Measurements from ENCODE around the gene FBXW2.
A peak's percentile ranks its signal among the peaks of the same experiment; 100 is the strongest.

The FBXW2 gene

GRCh38 chr9:120773256-120773655 lies 20.0 kb downstream of the FBXW2 start:
- Mint-ChIP-seq H3K4me1 (ENCODE audit: low read depth in 2 of 2) (peaks cover 1 to 5% of the 10 kb centered on the region in 2 donors), H3K36me3 (ENCODE audit: insufficient read depth) (peaks cover 65% of the 10 kb centered on the region), H3K27ac (no peak overlapping the region), H3K9me3 (no peaks in the 10 kb centered on the region), H3K27me3 (no peaks in the 10 kb centered on the region), H3K4me3 (no peak overlapping the region)
- ATAC-seq (replicated peaks) (no peak), DNase-seq (no peak)

GRCh38 chr9:120770931-120771330 lies 22.3 kb downstream of the FBXW2 start:
- H3K36me3 Mint-ChIP-seq (ENCODE audit: insufficient read depth): peaks cover 55% of the 10 kb centered on the region
- no peaks in the 10 kb centered on the region for H3K9me3 Mint-ChIP-seq
- H3K27me3 Mint-ChIP-seq: no peaks in the 10 kb centered on the region
- peaks cover 1 to 3% of the 10 kb centered on the region in 2 donors for H3K4me1 Mint-ChIP-seq (ENCODE audit: low read depth in 2 of 2)
- DNase-seq (no peak), ATAC-seq (replicated peaks) (no peak)
- H3K4me3 Mint-ChIP-seq: no peak overlapping the region
- no peak overlapping the region for H3K27ac Mint-ChIP-seq

GRCh38 chr9:120768886-120769285 lies 24.3 kb downstream of the FBXW2 start:
- peak overlapping the region in 1 of 2 donors; percentile 20 for H3K27ac Mint-ChIP-seq
- no peak for ATAC-seq (replicated peaks)
- DNase-seq: no peak
- H3K27me3 Mint-ChIP-seq: no peaks in the 10 kb centered on the region
- H3K4me3 Mint-ChIP-seq: no peak overlapping the region
- peaks cover 56% of the 10 kb centered on the region for H3K36me3 Mint-ChIP-seq (ENCODE audit: insufficient read depth)
- no peaks in the 10 kb centered on the region for H3K9me3 Mint-ChIP-seq
- peaks cover 1 to 4% of the 10 kb centered on the region in 2 donors for H3K4me1 Mint-ChIP-seq (ENCODE audit: low read depth in 2 of 2)

GRCh38 chr9:120768247-120768646 lies 25.0 kb downstream of the FBXW2 start:
- DNase-seq (no peak), ATAC-seq (replicated peaks) (no peak)
- H3K36me3 Mint-ChIP-seq (ENCODE audit: insufficient read depth): peaks cover 58% of the 10 kb centered on the region
- H3K4me3 Mint-ChIP-seq: no peak overlapping the region
- no peaks in the 10 kb centered on the region for H3K27me3 Mint-ChIP-seq
- H3K4me1 Mint-ChIP-seq (ENCODE audit: low read depth in 2 of 2): peaks cover 1 to 4% of the 10 kb centered on the region in 2 donors
- peak overlapping the region; percentile 3 to 70 for H3K27ac Mint-ChIP-seq
- H3K9me3 Mint-ChIP-seq: no peaks in the 10 kb centered on the region

GRCh38 chr9:120767451-120767850 lies 25.8 kb downstream of the FBXW2 start:
- H3K4me1 Mint-ChIP-seq (ENCODE audit: low read depth in 2 of 2): peaks cover 0 to 4% of the 10 kb centered on the region in 2 donors
- no peaks in the 10 kb centered on the region for H3K27me3 Mint-ChIP-seq
- DNase-seq (no peak), ATAC-seq (replicated peaks) (no peak)
- H3K9me3 Mint-ChIP-seq: no peaks in the 10 kb centered on the region
- peaks cover 52% of the 10 kb centered on the region for H3K36me3 Mint-ChIP-seq (ENCODE audit: insufficient read depth)
- H3K27ac Mint-ChIP-seq: peak overlapping the region in 1 of 2 donors; percentile 64
- no peak overlapping the region for H3K4me3 Mint-ChIP-seq

- Mint-ChIP-seq H3K4me1 (ENCODE audit: low read depth in 2 of 2) (peaks cover 0 to 4% of the 10 kb centered on the region in 2 donors), H3K36me3 (ENCODE audit: insufficient read depth) (peaks cover 54% of the 10 kb centered on the region), H3K27ac (peak overlapping the region in 1 of 2 donors; percentile 36), H3K27me3 (no peaks in the 10 kb centered on the region), H3K4me3 (no peak overlapping the region), H3K9me3 (no peaks in the 10 kb centered on the region)
- ATAC-seq (replicated peaks) (no peak), DNase-seq (no peak)
These were observed 27.2 kb downstream of the FBXW2 start for GRCh38 chr9:120765910-120766425.

GRCh38 chr9:120764476-120764875 lies 28.7 kb downstream of the FBXW2 start:
- peaks cover 0 to 4% of the 10 kb centered on the region in 2 donors for H3K4me1 Mint-ChIP-seq (ENCODE audit: low read depth in 2 of 2)
- no peaks in the 10 kb centered on the region for H3K27me3 Mint-ChIP-seq
- H3K9me3 Mint-ChIP-seq: no peaks in the 10 kb centered on the region
- no peak overlapping the region for H3K4me3 Mint-ChIP-seq
- DNase-seq: no peak
- H3K36me3 Mint-ChIP-seq (ENCODE audit: insufficient read depth): peaks cover 53% of the 10 kb centered on the region
- ATAC-seq (replicated peaks): no peak
- H3K27ac Mint-ChIP-seq: no peak overlapping the region

GRCh38 chr9:120761006-120761405 lies 32.2 kb downstream of the FBXW2 start:
- Mint-ChIP-seq H3K4me1 (ENCODE audit: low read depth in 2 of 2) (peaks cover 0 to 3% of the 10 kb centered on the region in 2 donors), H3K9me3 (no peaks in the 10 kb centered on the region), H3K27me3 (no peaks in the 10 kb centered on the region), H3K36me3 (ENCODE audit: insufficient read depth) (peaks cover 42% of the 10 kb centered on the region), H3K4me3 (no peak overlapping the region), H3K27ac (peak overlapping the region in 1 of 2 donors; percentile 9)
- DNase-seq (no peak), ATAC-seq (replicated peaks) (no peak)

- DNase-seq (no peak), ATAC-seq (replicated peaks) (no peak)
- no peaks in the 10 kb centered on the region for H3K4me1 Mint-ChIP-seq (ENCODE audit: low read depth in 2 of 2)
- H3K9me3 Mint-ChIP-seq: no peaks in the 10 kb centered on the region
- no peaks in the 10 kb centered on the region for H3K27me3 Mint-ChIP-seq
- peak overlapping the region in 1 of 2 donors; percentile 22 for H3K27ac Mint-ChIP-seq
- H3K36me3 Mint-ChIP-seq (ENCODE audit: insufficient read depth): peaks cover 34% of the 10 kb centered on the region
- H3K4me3 Mint-ChIP-seq: no peak overlapping the region
These were observed 33.3 kb downstream of the FBXW2 start for GRCh38 chr9:120759755-120760400.

GRCh38 chr9:120758544-120758943 lies 34.7 kb downstream of the FBXW2 start:
- no peaks in the 10 kb centered on the region for H3K27me3 Mint-ChIP-seq
- H3K27ac Mint-ChIP-seq: peak overlapping the region in 1 of 2 donors; percentile 6
- ATAC-seq (replicated peaks): no peak
- H3K4me1 Mint-ChIP-seq (ENCODE audit: low read depth in 2 of 2): no peaks in the 10 kb centered on the region
- H3K36me3 Mint-ChIP-seq (ENCODE audit: insufficient read depth): peaks cover 27% of the 10 kb centered on the region
- H3K4me3 Mint-ChIP-seq: no peak overlapping the region
- no peaks in the 10 kb centered on the region for H3K9me3 Mint-ChIP-seq
- no peak for DNase-seq

GRCh38 chr9:120757026-120757913 lies 35.9 kb downstream of the FBXW2 start:
- Mint-ChIP-seq H3K9me3 (no peaks in the 10 kb centered on the region), H3K4me1 (ENCODE audit: low read depth in 2 of 2) (no peaks in the 10 kb centered on the region), H3K4me3 (no peak overlapping the region), H3K27me3 (no peaks in the 10 kb centered on the region), H3K36me3 (ENCODE audit: insufficient read depth) (peaks cover 24% of the 10 kb centered on the region), H3K27ac (peak overlapping the region; percentile 41 to 65)
- DNase-seq: no peak
- no peak for ATAC-seq (replicated peaks)

- Mint-ChIP-seq H3K9me3 (no peaks in the 10 kb centered on the region), H3K36me3 (ENCODE audit: insufficient read depth) (peaks cover 17% of the 10 kb centered on the region), H3K27ac (peak overlapping the region; percentile 41 to 65), H3K27me3 (no peaks in the 10 kb centered on the region), H3K4me3 (no peak overlapping the region), H3K4me1 (ENCODE audit: low read depth in 2 of 2) (no peaks in the 10 kb centered on the region)
- DNase-seq (no peak), ATAC-seq (replicated peaks) (no peak)
These were observed 36.7 kb downstream of the FBXW2 start for GRCh38 chr9:120756531-120756930.

- DNase-seq (peak; percentile 74 to 82 (median 75)), ATAC-seq (replicated peaks) (peak; percentile 75)
- Mint-ChIP-seq H3K9me3 (no peaks in the 10 kb centered on the region), H3K36me3 (ENCODE audit: insufficient read depth) (peaks cover 12% of the 10 kb centered on the region), H3K27ac (peak overlapping the region in 1 of 2 donors; percentile 41), H3K4me1 (ENCODE audit: low read depth in 2 of 2) (no peaks in the 10 kb centered on the region), H3K4me3 (no peak overlapping the region), H3K27me3 (no peaks in the 10 kb centered on the region)
These were observed 37.3 kb downstream of the FBXW2 start for GRCh38 chr9:120755810-120756434.
